ENCODE measurements around the gene TMEM25. TPM values are rescaled to one million over a fixed set of nuclear protein-coding genes. Genes with fewer than 3 reads are reported as not detected.

TMEM25 gene
- total and polyA plus RNA-seq, 11 donors = 3.9 to 26.8 (median 10.0) TPM

- Histone ChIP-seq H3K4me1 (no peaks in the 10 kb centered on the region), H3K27ac (no peak overlapping the region), H3K27me3 (no peaks in the 10 kb centered on the region), H3K4me3 (no peak overlapping the region), H3K9me3 (no peaks in the 10 kb centered on the region), H3K36me3 (peaks cover 0 to 70% (median 29%) of the 10 kb centered on the region in 9 donors)
- DNase-seq = no peak
- TF ChIP-seq CTCF (IDR thresholded peaks at IDR 0.05) (no peak), POLR2A (IDR thresholded peaks at IDR 0.05) (no peak)
- ATAC-seq = no peak
- intact Hi-C loops (cut with DNase I) = no loop called here
- WGBS, 4 donors = 87 to 90% (median 88%) methylated on average over 3 of the region's 3 CpGs
These were observed 13.6 kb downstream of the TMEM25 start for GRCh38 chr11:118544647-118545010.

GRCh38 chr11:118545533-118545932 lies 14.5 kb downstream of the TMEM25 start:
- ATAC-seq (no peak), DNase-seq (no peak)
- TF ChIP-seq POLR2A (IDR thresholded peaks at IDR 0.05) (no peak), CTCF (IDR thresholded peaks at IDR 0.05) (no peak)
- Histone ChIP-seq H3K36me3 (peaks cover 0 to 79% (median 32%) of the 10 kb centered on the region in 9 donors), H3K4me3 (no peak overlapping the region), H3K4me1 (no peaks in the 10 kb centered on the region), H3K9me3 (no peaks in the 10 kb centered on the region), H3K27me3 (no peaks in the 10 kb centered on the region), H3K27ac (no peak overlapping the region)
- intact Hi-C loops (cut with DNase I) = no loop called here
- 73 to 93% (median 81%) methylated on average over 5 of the region's 5 CpGs for WGBS, 4 donors

- H3K4me3 ChIP-seq = no peak overlapping the region
- 91 to 97% (median 94%) methylated on average over 2 of the region's 2 CpGs for WGBS, 4 donors
- H3K27me3 ChIP-seq = no peaks in the 10 kb centered on the region
- TF ChIP-seq CTCF (IDR thresholded peaks at IDR 0.05) = no peak
- TF ChIP-seq POLR2A (IDR thresholded peaks at IDR 0.05) = no peak
- peaks cover 0 to 89% (median 46%) of the 10 kb centered on the region in 9 donors for H3K36me3 ChIP-seq
- H3K27ac ChIP-seq = no peak overlapping the region
- ATAC-seq (no peak), DNase-seq (no peak)
- no peaks in the 10 kb centered on the region for H3K9me3 ChIP-seq
- no peaks in the 10 kb centered on the region for H3K4me1 ChIP-seq
- intact Hi-C loops (cut with DNase I) = no loop called here
These were observed 16.1 kb downstream of the TMEM25 start for GRCh38 chr11:118547132-118547531.

- no peaks in the 10 kb centered on the region for H3K27me3 ChIP-seq
- no peak for DNase-seq
- peaks cover 0 to 93% (median 62%) of the 10 kb centered on the region in 9 donors for H3K36me3 ChIP-seq
- H3K27ac ChIP-seq = no peak overlapping the region
- no peak overlapping the region for H3K4me3 ChIP-seq
- no peaks in the 10 kb centered on the region for H3K9me3 ChIP-seq
- TF ChIP-seq CTCF (IDR thresholded peaks at IDR 0.05) (no peak), POLR2A (IDR thresholded peaks at IDR 0.05) (no peak)
- no peak for ATAC-seq
- WGBS, 4 donors = 49 to 68% (median 60%) methylated on average over 4 of the region's 4 CpGs
- H3K4me1 ChIP-seq = no peaks in the 10 kb centered on the region
- intact Hi-C loops (cut with DNase I) = no loop called here
These were observed 21.3 kb downstream of the TMEM25 start for GRCh38 chr11:118552341-118552740.
